HG03442 (cell line): ENCODE data around the gene CNEP1R1.
A peak's percentile ranks its signal among the peaks of the same experiment; 100 is the strongest.

Experiments
- ATAC-seq: cut with Tn5 transposase; IDR thresholded peaks from one replicate; pipeline ENCODE4 v1.9.1; 2021; ENCODE audit warnings: mild to moderate bottlenecking, moderate library complexity; ENCODE audit not compliant: unreplicated experiment

CNEP1R1 gene

DNA sequence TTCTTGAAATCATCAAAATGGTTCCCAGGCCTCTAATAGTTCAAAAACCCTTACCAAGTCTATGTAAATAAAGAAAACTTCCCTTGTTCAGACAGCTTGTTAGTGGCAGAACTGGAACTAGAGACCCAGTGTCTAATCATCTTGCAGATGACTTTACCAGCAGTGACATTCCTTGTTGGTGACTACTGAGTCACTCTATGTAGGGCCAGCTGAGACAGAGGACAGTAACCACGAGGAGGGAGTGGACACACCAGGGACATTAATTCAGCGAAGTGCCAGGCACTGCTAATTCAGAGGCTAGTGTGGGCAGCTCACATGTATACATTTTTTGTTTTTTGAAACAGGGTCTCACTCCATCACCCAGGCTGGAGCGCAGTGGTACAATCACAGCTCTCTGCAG, 34.6 kb downstream of the CNEP1R1 start:
- ATAC-seq = no peak

DNA sequence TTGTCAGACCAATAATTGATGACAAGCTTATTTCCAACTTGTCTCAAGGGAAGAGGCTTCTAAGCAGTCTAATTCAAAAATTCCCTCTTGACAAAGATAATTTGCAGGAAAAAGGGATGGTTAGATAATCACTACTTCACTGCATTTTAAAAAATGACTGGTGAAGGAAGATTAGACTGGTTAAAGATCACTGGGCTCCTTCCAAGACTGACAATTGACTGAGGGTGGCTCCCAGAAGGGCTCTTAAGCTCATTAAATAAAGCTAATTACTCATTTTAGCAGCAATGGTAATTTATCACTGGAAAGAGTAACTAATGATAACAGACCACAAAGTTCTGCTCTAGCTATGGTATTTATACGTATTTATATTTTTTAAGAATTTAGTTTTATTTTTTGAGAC, 36.3 kb downstream of the CNEP1R1 start:
- no peak for ATAC-seq

GRCh38 chr16:50065241-50065623, 40.2 kb downstream of the CNEP1R1 start:
- ATAC-seq = no peak

- ATAC-seq = peak; percentile 81
These were observed 40.8 kb downstream of the CNEP1R1 start, which contains the start of gene HEATR3 for GRCh38 chr16:50065624-50066481. HEATR3 (plus strand) TSS chr16:50065970; CDS start chr16:50066132, 162 bp downstream.

GRCh38 chr16:50066482-50067289, 41.7 kb downstream of the CNEP1R1 start:
- ATAC-seq = no peak

GRCh38 chr16:50067290-50067853, 42.3 kb downstream of the CNEP1R1 start:
- ATAC-seq = peak; percentile 35

DNA sequence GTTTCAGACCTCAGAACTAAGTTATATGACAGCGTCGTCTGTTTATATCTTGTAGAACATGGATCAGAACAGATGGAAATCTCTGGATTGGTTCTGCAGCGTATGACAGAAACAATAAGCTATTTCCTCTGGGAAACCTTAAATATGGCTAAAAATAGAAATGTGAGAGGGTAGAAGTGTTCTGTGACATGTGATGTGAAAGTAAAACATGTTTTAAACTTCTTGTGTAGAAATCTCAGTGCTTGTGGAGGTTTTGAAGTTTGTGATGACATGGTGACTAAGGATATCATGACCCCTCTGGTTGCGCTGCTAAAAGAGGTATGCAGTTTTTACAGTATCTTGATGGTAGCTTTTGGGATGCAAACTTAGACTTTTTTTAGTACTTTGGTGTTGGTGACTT, 43.5 kb downstream of the CNEP1R1 start:
- no peak for ATAC-seq

GRCh38 chr16:50069060-50069459, 44.0 kb downstream of the CNEP1R1 start:
- ATAC-seq = no peak

DNA sequence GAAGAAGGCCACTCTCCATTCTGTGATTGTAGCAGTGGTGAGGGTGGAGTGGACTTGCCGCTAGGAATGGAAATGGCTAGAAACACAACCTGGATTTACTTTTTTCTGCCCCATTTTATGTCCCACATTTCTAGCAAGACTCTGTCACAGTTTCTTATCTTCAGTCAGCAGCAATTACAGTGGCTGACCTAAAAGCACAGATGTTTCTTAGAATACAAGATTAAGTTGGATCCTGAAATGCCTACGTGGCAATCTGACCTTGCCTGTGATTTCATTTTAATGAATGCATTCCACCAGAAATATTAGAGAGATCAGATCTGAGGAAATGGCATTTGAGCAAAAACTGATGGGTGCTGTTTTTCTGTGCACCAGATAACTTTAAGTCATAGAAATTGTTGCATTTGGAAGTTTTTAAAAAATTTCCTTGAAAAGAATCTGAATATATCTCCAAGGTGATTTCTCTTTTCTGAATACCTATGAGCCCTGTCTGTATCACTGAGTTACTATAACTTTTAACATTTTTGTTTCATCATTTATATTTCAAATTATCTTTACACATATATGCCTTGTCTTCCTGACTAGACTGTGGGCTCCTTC, 46.1 kb downstream of the CNEP1R1 start:
- ATAC-seq = no peak

DNA sequence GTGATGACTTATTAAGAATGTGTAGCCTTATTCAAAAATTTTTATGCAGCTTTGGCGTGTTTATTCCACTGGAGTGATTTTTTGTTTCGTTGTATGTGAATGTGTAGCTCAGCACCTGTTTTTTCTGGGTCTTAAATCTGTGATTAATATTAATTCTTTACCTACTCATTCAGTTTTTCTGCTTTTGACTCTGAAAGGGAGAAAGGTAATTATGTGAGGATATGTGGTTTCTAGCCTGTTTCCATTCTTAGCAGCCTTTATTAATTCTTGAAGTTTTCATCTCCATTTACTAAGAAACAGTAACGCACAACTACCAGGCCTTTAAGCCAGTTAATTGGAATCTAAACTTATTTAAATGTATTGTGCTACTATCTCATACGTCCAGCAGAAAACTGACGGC, 47.7 kb downstream of the CNEP1R1 start:
- ATAC-seq = no peak

DNA sequence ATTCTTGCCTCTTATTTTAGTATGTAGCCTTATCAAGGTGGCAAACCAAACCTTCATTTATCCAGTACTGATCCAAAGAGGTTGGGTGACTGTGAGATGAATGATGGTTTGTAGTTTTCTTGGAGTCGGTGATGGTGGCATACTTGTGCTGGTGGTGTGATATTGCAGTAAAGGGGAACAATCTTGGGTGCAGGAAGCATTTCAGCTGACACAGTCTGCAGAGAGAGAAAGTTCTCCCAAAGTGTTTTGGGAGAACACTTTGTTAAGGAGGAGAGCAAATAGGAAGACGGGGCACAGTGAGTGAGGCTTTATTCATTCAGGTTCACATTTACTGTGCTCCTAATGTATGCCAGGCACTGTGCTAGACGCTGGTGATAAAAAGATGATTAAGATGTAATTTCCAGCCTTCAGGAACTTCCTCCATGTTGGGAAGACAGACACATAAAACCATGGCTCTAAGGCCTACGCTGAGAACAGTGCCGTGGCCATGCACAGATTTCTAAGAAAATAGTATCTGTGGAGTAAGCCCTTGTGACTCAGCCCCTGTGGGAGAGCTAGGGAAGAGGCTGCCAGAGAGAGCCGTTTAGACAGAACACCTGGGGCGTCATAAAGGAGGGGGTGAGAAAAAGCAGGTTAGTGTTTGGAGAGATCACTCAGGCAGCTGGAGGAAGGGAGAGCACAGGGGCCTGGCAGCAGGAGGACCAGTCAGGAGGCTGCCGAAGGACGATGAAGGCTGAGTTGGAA, 54.5 kb downstream of the CNEP1R1 start:
- ATAC-seq = no peak

DNA sequence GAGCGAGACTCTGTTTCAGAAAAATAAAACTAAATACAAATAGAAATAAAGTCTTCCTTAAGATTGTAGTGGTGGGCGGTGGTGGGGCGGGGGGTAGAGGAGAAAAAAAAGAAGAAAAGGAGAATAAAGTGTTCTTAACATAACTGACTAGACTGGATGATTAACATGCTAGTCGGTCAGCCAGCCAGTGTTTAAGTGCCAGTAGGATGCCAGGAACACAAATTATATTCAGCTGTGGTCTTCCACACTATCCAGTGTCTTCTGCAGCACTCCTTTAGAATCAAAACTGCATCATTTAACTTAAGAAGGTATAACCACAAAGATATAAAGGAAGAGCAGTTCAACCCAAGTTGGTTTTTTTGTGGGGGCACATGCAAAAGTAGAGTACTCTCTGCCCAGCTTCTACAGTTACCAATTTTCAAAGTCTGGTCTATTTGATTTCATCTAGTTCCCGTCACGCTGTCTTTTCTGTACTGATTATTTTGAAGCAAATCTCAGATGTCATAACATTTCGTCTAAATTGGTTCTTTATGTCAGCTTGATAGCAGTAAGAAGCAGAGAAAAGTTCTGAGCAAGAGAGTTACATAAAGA, 56.5 kb downstream of the CNEP1R1 start:
- ATAC-seq = no peak

DNA sequence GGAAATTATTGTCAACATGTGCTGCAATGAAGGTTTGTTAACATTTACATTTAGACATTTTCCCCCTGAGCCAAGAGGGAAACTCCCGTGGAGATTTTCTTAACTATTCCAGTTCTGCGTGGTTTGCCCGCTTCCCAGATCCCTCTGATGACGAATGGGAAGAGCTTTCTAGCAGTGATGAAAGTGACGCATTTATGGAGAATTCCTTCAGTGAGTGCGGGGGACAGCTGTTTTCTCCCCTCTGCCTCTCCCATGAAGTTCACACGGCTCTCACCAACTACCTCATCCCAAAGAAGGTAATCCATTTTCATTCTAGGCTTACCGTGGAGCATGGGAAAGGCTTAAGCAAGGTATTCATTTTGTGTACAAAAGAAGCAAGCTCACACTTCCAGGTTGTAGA, 59.0 kb downstream of the CNEP1R1 start:
- ATAC-seq = no peak

DNA sequence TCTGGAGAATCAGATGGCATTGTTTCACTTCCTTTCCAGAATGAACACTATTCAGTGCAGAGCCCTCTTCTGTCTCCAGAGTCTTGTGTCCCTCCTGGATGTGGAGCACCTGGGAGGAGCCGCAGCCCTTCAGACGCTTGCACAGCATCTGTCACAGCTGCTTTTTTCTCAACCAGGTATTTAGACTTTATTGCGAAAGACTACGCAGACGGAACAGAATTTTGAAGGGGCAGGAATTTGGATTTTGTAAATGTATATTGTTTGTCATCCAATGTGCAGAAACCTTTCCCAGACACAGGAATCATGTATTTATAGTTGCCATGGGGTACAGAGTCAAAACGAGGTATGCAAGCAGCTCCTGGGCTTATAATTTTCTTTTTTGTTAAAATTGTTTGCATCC, 61.2 kb downstream of the CNEP1R1 start:
- ATAC-seq = no peak
